ENCODE measurements around the gene TEX261.

- TF ChIP-seq, protein P1, sequence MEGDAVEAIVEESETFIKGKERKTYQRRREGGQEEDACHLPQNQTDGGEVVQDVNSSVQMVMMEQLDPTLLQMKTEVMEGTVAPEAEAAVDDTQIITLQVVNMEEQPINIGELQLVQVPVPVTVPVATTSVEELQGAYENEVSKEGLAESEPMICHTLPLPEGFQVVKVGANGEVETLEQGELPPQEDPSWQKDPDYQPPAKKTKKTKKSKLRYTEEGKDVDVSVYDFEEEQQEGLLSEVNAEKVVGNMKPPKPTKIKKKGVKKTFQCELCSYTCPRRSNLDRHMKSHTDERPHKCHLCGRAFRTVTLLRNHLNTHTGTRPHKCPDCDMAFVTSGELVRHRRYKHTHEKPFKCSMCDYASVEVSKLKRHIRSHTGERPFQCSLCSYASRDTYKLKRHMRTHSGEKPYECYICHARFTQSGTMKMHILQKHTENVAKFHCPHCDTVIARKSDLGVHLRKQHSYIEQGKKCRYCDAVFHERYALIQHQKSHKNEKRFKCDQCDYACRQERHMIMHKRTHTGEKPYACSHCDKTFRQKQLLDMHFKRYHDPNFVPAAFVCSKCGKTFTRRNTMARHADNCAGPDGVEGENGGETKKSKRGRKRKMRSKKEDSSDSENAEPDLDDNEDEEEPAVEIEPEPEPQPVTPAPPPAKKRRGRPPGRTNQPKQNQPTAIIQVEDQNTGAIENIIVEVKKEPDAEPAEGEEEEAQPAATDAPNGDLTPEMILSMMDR (IDR thresholded peaks at IDR 0.05 in 4 of 5, conservative IDR thresholded peaks at IDR 0.05 in 1 of 5): no peak
- no peak for TF ChIP-seq POLR2A (IDR thresholded peaks at IDR 0.05)
Measured at GRCh38 chr2:70991742-70992141, 2.9 kb downstream of the TEX261 start.
